GM18526 (cell line): Measurements from ENCODE around the gene CYP4F8.

Source experiments
- POLR2A ChIP-seq: IDR thresholded peaks from 3 replicates; pipeline ENCODE4 v1.6.1; 2011; ENCODE audit not compliant: insufficient read length; ENCODE audit errors: extremely low read depth

CYP4F8 gene

DNA sequence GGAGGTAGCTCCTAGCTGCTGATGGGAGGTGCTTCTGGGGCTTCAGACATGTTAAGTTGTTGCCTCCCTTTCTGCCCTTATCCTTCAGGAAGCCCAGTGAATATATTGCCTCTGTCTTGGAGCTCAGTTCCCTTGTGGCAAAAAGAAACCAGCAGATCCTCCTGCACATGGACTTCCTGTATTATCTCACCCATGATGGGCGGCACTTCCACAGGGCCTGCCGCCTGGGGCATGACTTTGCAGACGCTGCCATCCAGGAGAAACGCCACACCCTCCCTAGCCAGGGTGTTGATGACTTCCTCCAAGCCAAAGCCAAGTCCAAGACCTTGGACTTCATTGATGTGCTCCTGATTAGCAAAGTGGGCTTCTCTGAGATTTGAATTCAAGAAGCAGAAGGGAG is 51.9 kb downstream of the CYP4F8 start:
- TF ChIP-seq POLR2A, result no peak

DNA sequence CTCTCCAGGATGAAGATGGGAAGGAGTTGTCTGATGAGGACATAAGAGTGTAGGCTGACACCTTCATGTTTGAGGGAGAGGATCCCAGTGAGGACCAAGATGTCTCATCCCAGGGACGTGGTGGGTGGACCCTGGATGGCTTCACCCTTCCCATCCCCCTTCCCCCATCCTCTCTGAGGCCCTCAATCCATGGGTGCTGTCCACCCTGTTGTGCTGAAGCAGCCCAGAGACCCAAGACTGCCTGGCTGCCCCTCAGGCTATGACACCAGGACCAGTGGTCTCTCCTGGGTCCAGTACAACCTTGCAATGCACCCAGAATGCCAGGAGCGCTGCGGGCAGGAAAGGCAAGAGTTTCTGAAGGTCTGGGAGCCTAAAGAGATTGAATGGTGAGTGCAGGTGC is 54.4 kb downstream of the CYP4F8 start:
- TF ChIP-seq POLR2A, result no peak

DNA sequence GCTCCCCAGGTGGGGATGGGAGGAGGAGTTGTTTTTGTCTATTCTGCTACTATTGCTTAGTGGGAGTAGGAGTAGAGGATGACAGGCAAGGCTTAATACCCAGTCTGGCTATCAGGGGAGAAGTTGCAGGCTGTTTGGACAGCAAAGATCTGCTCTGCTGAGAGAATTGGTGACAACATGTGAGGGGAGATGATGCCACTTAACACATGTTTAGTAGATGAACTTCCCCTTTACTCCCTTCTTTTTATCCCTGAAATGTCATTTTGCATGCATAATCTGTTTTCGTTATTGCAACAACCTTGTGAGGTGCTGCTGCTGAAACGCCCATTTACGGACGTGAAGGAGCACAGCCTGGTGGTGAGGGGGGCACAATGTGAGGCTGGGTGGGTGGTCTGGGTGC is 54.9 kb downstream of the CYP4F8 start:
- no peak for TF ChIP-seq POLR2A

DNA sequence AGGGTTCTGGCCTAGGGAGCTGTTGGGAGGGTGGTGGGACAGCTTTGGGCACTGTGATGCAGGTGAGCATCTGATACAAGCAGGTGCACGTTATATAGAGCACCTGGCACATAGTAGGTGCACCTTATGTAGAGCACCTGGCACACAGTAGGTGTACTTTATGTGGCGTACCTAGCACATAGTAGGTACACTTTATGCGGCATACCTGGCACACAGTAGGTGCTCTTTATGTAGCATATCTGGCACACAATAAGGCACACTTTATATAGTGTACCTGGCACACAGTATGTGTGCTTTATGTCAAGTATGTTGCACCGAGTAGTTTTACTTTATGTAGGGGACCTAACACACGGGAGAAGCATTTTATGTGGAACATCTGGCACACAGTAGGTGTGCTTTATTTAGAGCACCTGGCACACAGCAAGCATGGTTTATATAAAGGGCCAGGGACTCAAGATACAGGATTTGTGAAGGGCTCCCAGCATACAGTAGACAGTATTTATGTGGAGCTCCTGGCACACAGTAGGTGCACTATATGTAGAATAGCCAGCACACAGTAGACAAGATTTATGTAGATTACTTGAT is 56.3 kb downstream of the CYP4F8 start:
- no peak for TF ChIP-seq POLR2A

DNA sequence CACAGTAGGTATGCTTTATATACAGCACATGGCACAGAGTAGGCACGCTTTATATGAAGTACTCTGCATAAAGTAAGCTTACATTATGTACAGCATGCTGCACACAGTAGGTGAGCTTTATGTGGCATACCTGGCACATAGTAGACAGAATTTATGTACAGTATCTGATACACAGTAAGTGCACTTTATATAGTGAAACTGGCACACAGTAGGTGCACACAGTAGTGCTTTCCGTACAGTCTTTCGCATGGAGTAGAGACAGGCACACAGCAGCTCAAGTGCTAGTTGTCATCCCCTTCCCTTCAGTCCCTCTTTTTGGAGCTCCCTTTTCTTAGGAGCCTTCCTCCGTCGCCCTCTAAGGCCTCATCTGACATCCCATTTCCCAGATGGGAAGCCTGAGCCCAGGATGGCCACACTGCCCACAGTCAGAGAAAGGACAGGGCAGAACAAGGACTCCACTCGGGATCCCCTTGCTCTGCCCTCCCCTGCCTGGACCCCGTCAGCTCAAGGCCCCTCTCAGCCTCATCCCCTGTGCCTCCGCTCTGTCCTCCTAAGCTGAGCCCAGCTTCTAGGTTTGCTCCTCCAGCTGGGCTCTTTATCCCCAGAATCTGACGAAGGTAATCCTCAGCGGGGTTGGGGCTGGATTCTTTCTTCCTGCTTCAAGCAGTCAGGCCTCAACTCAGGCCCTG is 57.0 kb downstream of the CYP4F8 start:
- no peak for TF ChIP-seq POLR2A

DNA sequence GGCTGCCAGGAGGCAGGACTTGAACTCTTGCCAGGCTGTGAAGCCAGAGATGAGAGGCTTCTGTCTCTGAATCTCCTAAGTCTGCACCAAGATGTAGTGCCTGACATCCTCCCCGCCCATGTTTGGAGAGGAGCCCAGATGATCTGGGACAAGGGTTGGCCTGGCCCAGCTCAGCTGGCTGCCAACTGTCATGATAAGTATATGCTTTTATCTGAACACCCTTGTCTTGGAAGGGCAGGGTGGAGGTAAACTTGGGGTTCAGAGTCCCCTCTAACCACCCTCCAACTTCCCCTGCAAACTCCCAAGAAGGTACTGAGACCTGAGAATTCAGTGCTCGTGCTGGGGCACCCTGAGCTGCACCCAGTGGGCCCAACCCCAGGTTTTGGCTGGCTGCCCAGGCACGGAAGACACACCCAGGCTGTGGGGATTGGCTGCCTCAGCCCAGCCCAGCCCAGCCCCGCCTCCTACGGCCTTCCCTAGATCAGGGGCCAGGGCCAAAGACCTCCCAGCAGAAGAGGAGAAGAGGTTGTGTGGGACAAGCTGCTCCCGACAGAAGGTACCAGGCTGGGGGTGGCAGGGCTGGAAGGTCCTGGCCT is 57.7 kb downstream of the CYP4F8 start, which contains the start of gene CYP4F12:
TSS of gene CYP4F12 (plus strand) at position 508 of the 596 bp plus-strand sequence. CDS start 443 bp downstream, outside the sequence.
- TF ChIP-seq POLR2A, result no peak

DNA sequence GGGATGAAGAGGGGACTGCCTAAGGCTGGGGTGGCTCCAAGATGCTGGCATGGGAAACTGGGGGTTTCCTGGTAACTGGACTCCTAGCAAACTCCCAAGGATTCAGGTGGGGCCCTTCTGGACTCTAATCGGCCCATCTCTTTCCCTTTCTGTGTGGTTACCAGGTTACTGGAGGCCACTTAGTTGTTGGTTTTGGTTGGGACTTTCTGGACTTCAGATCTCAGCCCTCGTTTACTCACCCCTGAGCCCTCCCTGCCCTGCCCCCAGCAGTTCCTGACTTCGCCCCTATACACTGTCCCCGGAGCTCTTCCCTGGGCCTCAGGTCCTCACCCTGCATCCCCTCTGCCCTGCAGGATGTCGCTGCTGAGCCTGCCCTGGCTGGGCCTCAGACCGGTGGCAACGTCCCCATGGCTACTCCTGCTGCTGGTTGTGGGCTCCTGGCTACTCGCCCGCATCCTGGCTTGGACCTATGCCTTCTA is 58.2 kb downstream of the CYP4F8 start:
- no peak for TF ChIP-seq POLR2A

DNA sequence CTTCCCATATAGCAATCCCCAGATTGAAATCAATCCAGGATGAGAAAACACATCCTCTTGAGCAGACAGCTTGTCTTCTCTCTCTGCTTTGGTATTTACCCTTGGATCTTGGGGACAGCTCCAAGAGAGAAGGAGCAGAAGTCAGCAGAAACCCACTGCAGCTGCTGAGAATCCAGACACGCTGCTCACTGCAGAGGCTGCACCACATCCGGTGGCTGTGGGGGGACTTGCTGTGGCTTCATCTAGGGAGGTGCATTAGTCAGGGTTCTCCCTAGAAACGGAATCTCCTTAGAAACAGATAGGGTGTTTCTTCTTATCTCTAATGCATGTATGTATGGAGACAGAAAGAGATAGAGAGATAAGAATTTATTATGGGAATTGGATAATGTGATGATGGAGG is 60.5 kb downstream of the CYP4F8 start:
- TF ChIP-seq POLR2A, result no peak

DNA sequence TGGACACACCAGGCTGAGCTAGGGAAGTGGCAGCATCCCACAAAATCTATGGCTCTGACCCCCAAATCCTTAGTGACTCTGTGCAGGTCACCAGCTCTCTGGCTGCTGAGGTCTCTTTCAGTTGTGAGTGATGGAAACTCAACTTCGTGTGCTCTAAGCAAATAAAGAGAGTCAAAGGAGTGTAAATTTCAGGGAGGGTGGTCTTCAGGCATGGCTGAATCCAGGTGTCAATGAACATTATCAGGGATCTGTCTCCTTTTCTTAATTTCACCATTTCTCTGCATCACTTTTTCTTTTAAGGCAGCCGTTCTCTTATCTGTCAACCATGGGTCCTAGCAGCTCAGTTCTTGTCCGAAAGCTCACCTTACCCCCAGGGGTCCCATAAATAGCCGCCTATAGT is 64.1 kb downstream of the CYP4F8 start:
- TF ChIP-seq POLR2A, result no peak
